Measurements from ENCODE around the gene CPSF4L. TPM values are rescaled to one million over a fixed set of nuclear protein-coding genes. Genes with fewer than 3 reads are reported as not detected.

The CPSF4L gene
- polyA plus RNA-seq, 4 donors, result 0.08 TPM; not detected in 3

- no peak for DNase-seq (ENCODE audit: low read depth in 4 of 4, low spot score in 2 of 4)
Measured at GRCh38 chr17:73237714-73238113, 24.0 kb downstream of the CPSF4L start.

GRCh38 chr17:73234736-73235135 is 26.9 kb downstream of the CPSF4L start:
- no peak for DNase-seq (ENCODE audit: low read depth in 4 of 4, low spot score in 2 of 4)

GRCh38 chr17:73232587-73233373 is 28.9 kb downstream of the CPSF4L start:
- no peak for DNase-seq (ENCODE audit: low read depth in 4 of 4, low spot score in 2 of 4)

GRCh38 chr17:73231841-73232586 is 29.7 kb downstream of the CPSF4L start:
- peak; percentile 89 to 93 (median 90) for DNase-seq (ENCODE audit: low read depth in 4 of 4, low spot score in 2 of 4)

- no peak for DNase-seq (ENCODE audit: low read depth in 4 of 4, low spot score in 2 of 4)
Measured at GRCh38 chr17:73231395-73231794, 30.3 kb downstream of the CPSF4L start.

GRCh38 chr17:73230088-73230487 is 31.6 kb downstream of the CPSF4L start:
- no peak for DNase-seq (ENCODE audit: low read depth in 4 of 4, low spot score in 2 of 4)

GRCh38 chr17:73228748-73229236 is 32.9 kb downstream of the CPSF4L start:
- no peak for DNase-seq (ENCODE audit: low read depth in 4 of 4, low spot score in 2 of 4)

- no peak for DNase-seq (ENCODE audit: low read depth in 4 of 4, low spot score in 2 of 4)
Measured at GRCh38 chr17:73227944-73228343, 33.7 kb downstream of the CPSF4L start.

GRCh38 chr17:73227379-73227778 is 34.3 kb downstream of the CPSF4L start:
- DNase-seq (ENCODE audit: low read depth in 4 of 4, low spot score in 2 of 4), result no peak

- no peak for DNase-seq (ENCODE audit: low read depth in 4 of 4, low spot score in 2 of 4)
Measured at GRCh38 chr17:73226556-73227172, 35.0 kb downstream of the CPSF4L start.

- DNase-seq (ENCODE audit: low read depth in 4 of 4, low spot score in 2 of 4), result no peak
Measured at GRCh38 chr17:73224663-73225305, 36.9 kb downstream of the CPSF4L start.

- no peak for DNase-seq (ENCODE audit: low read depth in 4 of 4, low spot score in 2 of 4)
Measured at GRCh38 chr17:73224237-73224636, 37.4 kb downstream of the CPSF4L start.

- no peak for DNase-seq (ENCODE audit: low read depth in 4 of 4, low spot score in 2 of 4)
Measured at GRCh38 chr17:73223626-73224230, 38.0 kb downstream of the CPSF4L start.

GRCh38 chr17:73215447-73215846 is 46.2 kb downstream of the CPSF4L start:
- DNase-seq (ENCODE audit: low read depth in 4 of 4, low spot score in 2 of 4), result no peak

- DNase-seq (ENCODE audit: low read depth in 4 of 4, low spot score in 2 of 4), result no peak
Measured at GRCh38 chr17:73214851-73215250, 46.8 kb downstream of the CPSF4L start.

- DNase-seq (ENCODE audit: low read depth in 4 of 4, low spot score in 2 of 4), result no peak
Measured at GRCh38 chr17:73214008-73214407, 47.7 kb downstream of the CPSF4L start.

- DNase-seq (ENCODE audit: low read depth in 4 of 4, low spot score in 2 of 4), result no peak
Measured at GRCh38 chr17:73211745-73212144, 49.9 kb downstream of the CPSF4L start.

- DNase-seq (ENCODE audit: low read depth in 4 of 4, low spot score in 2 of 4), result no peak
Measured at GRCh38 chr17:73210002-73210678, 51.5 kb downstream of the CPSF4L start.

GRCh38 chr17:73209436-73209835 is 52.2 kb downstream of the CPSF4L start:
- no peak for DNase-seq (ENCODE audit: low read depth in 4 of 4, low spot score in 2 of 4)
